ENCODE data around the gene SEC24B.

SEC24B gene

GRCh38 chr4:109465069-109465468 is 31.5 kb downstream of the SEC24B start:
- Histone ChIP-seq H3K4me3 (ENCODE audit: low read length) (no peak overlapping the region), H3K27ac (ENCODE audit: low read length) (no peak overlapping the region), H3K36me3 (ENCODE audit: insufficient read depth, low read depth, low read length) (peaks cover 50% of the 10 kb centered on the region), H3K4me1 (ENCODE audit: insufficient read depth, low read length) (peaks cover 7% of the 10 kb centered on the region; the same call in 1 of the 2 replicates), H3K9me3 (ENCODE audit: insufficient read depth, low read depth, low read length) (no peaks in the 10 kb centered on the region), H3K9ac (ENCODE audit: low read depth, low read length) (no peak overlapping the region), H3K27me3 (ENCODE audit: insufficient read depth, low read length) (no peaks in the 10 kb centered on the region)

- H3K4me1 ChIP-seq (ENCODE audit: insufficient read depth, low read length): 0 out of 2 replicates have a peak, but pooled peaks cover 4% of the 10 kb centered on the region
- H3K9me3 ChIP-seq (ENCODE audit: insufficient read depth, low read depth, low read length): no peaks in the 10 kb centered on the region
- no peaks in the 10 kb centered on the region for H3K27me3 ChIP-seq (ENCODE audit: insufficient read depth, low read length)
- H3K27ac ChIP-seq (ENCODE audit: low read length): no peak overlapping the region
- H3K36me3 ChIP-seq (ENCODE audit: insufficient read depth, low read depth, low read length): peaks cover 53% of the 10 kb centered on the region
- H3K4me3 ChIP-seq (ENCODE audit: low read length): no peak overlapping the region
- no peak overlapping the region for H3K9ac ChIP-seq (ENCODE audit: low read depth, low read length)
Observed at GRCh38 chr4:109469915-109470314, 36.3 kb downstream of the SEC24B start.

- no peak overlapping the region for H3K4me3 ChIP-seq (ENCODE audit: low read length)
- H3K27me3 ChIP-seq (ENCODE audit: insufficient read depth, low read length): no peaks in the 10 kb centered on the region
- H3K4me1 ChIP-seq (ENCODE audit: insufficient read depth, low read length): no peaks in the 10 kb centered on the region
- peaks cover 52% of the 10 kb centered on the region for H3K36me3 ChIP-seq (ENCODE audit: insufficient read depth, low read depth, low read length)
- H3K9me3 ChIP-seq (ENCODE audit: insufficient read depth, low read depth, low read length): no peaks in the 10 kb centered on the region
- H3K27ac ChIP-seq (ENCODE audit: low read length): no peak overlapping the region
- no peak overlapping the region for H3K9ac ChIP-seq (ENCODE audit: low read depth, low read length)
Observed at GRCh38 chr4:109472343-109472761, 38.7 kb downstream of the SEC24B start.

- Histone ChIP-seq H3K27me3 (ENCODE audit: insufficient read depth, low read length) (no peaks in the 10 kb centered on the region), H3K36me3 (ENCODE audit: insufficient read depth, low read depth, low read length) (peaks cover 41% of the 10 kb centered on the region), H3K4me3 (ENCODE audit: low read length) (no peak overlapping the region), H3K9ac (ENCODE audit: low read depth, low read length) (no peak overlapping the region), H3K4me1 (ENCODE audit: insufficient read depth, low read length) (no peaks in the 10 kb centered on the region), H3K9me3 (ENCODE audit: insufficient read depth, low read depth, low read length) (no peaks in the 10 kb centered on the region), H3K27ac (ENCODE audit: low read length) (no peak overlapping the region)
Observed at GRCh38 chr4:109473824-109474223, 40.2 kb downstream of the SEC24B start.

- no peak overlapping the region for H3K27ac ChIP-seq (ENCODE audit: low read length)
- no peaks in the 10 kb centered on the region for H3K9me3 ChIP-seq (ENCODE audit: insufficient read depth, low read depth, low read length)
- no peak overlapping the region for H3K4me3 ChIP-seq (ENCODE audit: low read length)
- no peaks in the 10 kb centered on the region for H3K4me1 ChIP-seq (ENCODE audit: insufficient read depth, low read length)
- H3K9ac ChIP-seq (ENCODE audit: low read depth, low read length): no peak overlapping the region
- peaks cover 22% of the 10 kb centered on the region for H3K36me3 ChIP-seq (ENCODE audit: insufficient read depth, low read depth, low read length)
- H3K27me3 ChIP-seq (ENCODE audit: insufficient read depth, low read length): no peaks in the 10 kb centered on the region
Observed at GRCh38 chr4:109486007-109486406, 52.4 kb downstream of the SEC24B start.

- Histone ChIP-seq H3K36me3 (ENCODE audit: insufficient read depth, low read depth, low read length) (peaks cover 46% of the 10 kb centered on the region), H3K4me3 (ENCODE audit: low read length) (no peak overlapping the region), H3K4me1 (ENCODE audit: insufficient read depth, low read length) (no peaks in the 10 kb centered on the region), H3K9me3 (ENCODE audit: insufficient read depth, low read depth, low read length) (no peaks in the 10 kb centered on the region), H3K9ac (ENCODE audit: low read depth, low read length) (no peak overlapping the region), H3K27me3 (ENCODE audit: insufficient read depth, low read length) (no peaks in the 10 kb centered on the region), H3K27ac (ENCODE audit: low read length) (no peak overlapping the region)
Observed at GRCh38 chr4:109494563-109494962, 60.9 kb downstream of the SEC24B start.

- no peaks in the 10 kb centered on the region for H3K4me1 ChIP-seq (ENCODE audit: insufficient read depth, low read length)
- no peaks in the 10 kb centered on the region for H3K9me3 ChIP-seq (ENCODE audit: insufficient read depth, low read depth, low read length)
- no peaks in the 10 kb centered on the region for H3K27me3 ChIP-seq (ENCODE audit: insufficient read depth, low read length)
- no peak overlapping the region for H3K4me3 ChIP-seq (ENCODE audit: low read length)
- H3K36me3 ChIP-seq (ENCODE audit: insufficient read depth, low read depth, low read length): peaks cover 52% of the 10 kb centered on the region
- no peak overlapping the region for H3K9ac ChIP-seq (ENCODE audit: low read depth, low read length)
- no peak overlapping the region for H3K27ac ChIP-seq (ENCODE audit: low read length)
Observed at GRCh38 chr4:109495514-109495913, 61.9 kb downstream of the SEC24B start.

- no peaks in the 10 kb centered on the region for H3K9me3 ChIP-seq (ENCODE audit: insufficient read depth, low read depth, low read length)
- H3K4me1 ChIP-seq (ENCODE audit: insufficient read depth, low read length): no peaks in the 10 kb centered on the region
- no peak overlapping the region for H3K4me3 ChIP-seq (ENCODE audit: low read length)
- H3K27me3 ChIP-seq (ENCODE audit: insufficient read depth, low read length): no peaks in the 10 kb centered on the region
- peaks cover 61% of the 10 kb centered on the region for H3K36me3 ChIP-seq (ENCODE audit: insufficient read depth, low read depth, low read length)
- H3K9ac ChIP-seq (ENCODE audit: low read depth, low read length): no peak overlapping the region
- no peak overlapping the region for H3K27ac ChIP-seq (ENCODE audit: low read length)
Observed at GRCh38 chr4:109496875-109497274, 63.3 kb downstream of the SEC24B start.

- no peak overlapping the region for H3K9ac ChIP-seq (ENCODE audit: low read depth, low read length)
- H3K36me3 ChIP-seq (ENCODE audit: insufficient read depth, low read depth, low read length): peaks cover 61% of the 10 kb centered on the region
- no peak overlapping the region for H3K27ac ChIP-seq (ENCODE audit: low read length)
- no peaks in the 10 kb centered on the region for H3K9me3 ChIP-seq (ENCODE audit: insufficient read depth, low read depth, low read length)
- no peaks in the 10 kb centered on the region for H3K27me3 ChIP-seq (ENCODE audit: insufficient read depth, low read length)
- H3K4me3 ChIP-seq (ENCODE audit: low read length): no peak overlapping the region
- H3K4me1 ChIP-seq (ENCODE audit: insufficient read depth, low read length): no peaks in the 10 kb centered on the region
Observed at GRCh38 chr4:109497511-109497910, 63.9 kb downstream of the SEC24B start.

- Histone ChIP-seq H3K4me3 (ENCODE audit: low read length) (no peak overlapping the region), H3K9ac (ENCODE audit: low read depth, low read length) (no peak overlapping the region), H3K27ac (ENCODE audit: low read length) (no peak overlapping the region), H3K4me1 (ENCODE audit: insufficient read depth, low read length) (no peaks in the 10 kb centered on the region), H3K36me3 (ENCODE audit: insufficient read depth, low read depth, low read length) (peaks cover 56% of the 10 kb centered on the region), H3K27me3 (ENCODE audit: insufficient read depth, low read length) (no peaks in the 10 kb centered on the region), H3K9me3 (ENCODE audit: insufficient read depth, low read depth, low read length) (no peaks in the 10 kb centered on the region)
Observed at GRCh38 chr4:109499513-109499912, 65.9 kb downstream of the SEC24B start.

- no peak overlapping the region for H3K27ac ChIP-seq (ENCODE audit: low read length)
- no peaks in the 10 kb centered on the region for H3K27me3 ChIP-seq (ENCODE audit: insufficient read depth, low read length)
- no peaks in the 10 kb centered on the region for H3K4me1 ChIP-seq (ENCODE audit: insufficient read depth, low read length)
- H3K9ac ChIP-seq (ENCODE audit: low read depth, low read length): no peak overlapping the region
- peaks cover 41% of the 10 kb centered on the region for H3K36me3 ChIP-seq (ENCODE audit: insufficient read depth, low read depth, low read length)
- H3K9me3 ChIP-seq (ENCODE audit: insufficient read depth, low read depth, low read length): no peaks in the 10 kb centered on the region
- no peak overlapping the region for H3K4me3 ChIP-seq (ENCODE audit: low read length)
Observed at GRCh38 chr4:109506890-109507289, 73.3 kb downstream of the SEC24B start.

- no peaks in the 10 kb centered on the region for H3K4me1 ChIP-seq (ENCODE audit: insufficient read depth, low read length)
- peaks cover 48% of the 10 kb centered on the region for H3K36me3 ChIP-seq (ENCODE audit: insufficient read depth, low read depth, low read length)
- H3K4me3 ChIP-seq (ENCODE audit: low read length): no peak overlapping the region
- H3K9me3 ChIP-seq (ENCODE audit: insufficient read depth, low read depth, low read length): no peaks in the 10 kb centered on the region
- H3K27ac ChIP-seq (ENCODE audit: low read length): no peak overlapping the region
- H3K27me3 ChIP-seq (ENCODE audit: insufficient read depth, low read length): no peaks in the 10 kb centered on the region
- H3K9ac ChIP-seq (ENCODE audit: low read depth, low read length): no peak overlapping the region
Observed at GRCh38 chr4:109510687-109511086, 77.1 kb downstream of the SEC24B start.

- no peaks in the 10 kb centered on the region for H3K27me3 ChIP-seq (ENCODE audit: insufficient read depth, low read length)
- H3K4me1 ChIP-seq (ENCODE audit: insufficient read depth, low read length): no peaks in the 10 kb centered on the region
- H3K27ac ChIP-seq (ENCODE audit: low read length): no peak overlapping the region
- H3K4me3 ChIP-seq (ENCODE audit: low read length): no peak overlapping the region
- H3K36me3 ChIP-seq (ENCODE audit: insufficient read depth, low read depth, low read length): peaks cover 53% of the 10 kb centered on the region
- no peaks in the 10 kb centered on the region for H3K9me3 ChIP-seq (ENCODE audit: insufficient read depth, low read depth, low read length)
- no peak overlapping the region for H3K9ac ChIP-seq (ENCODE audit: low read depth, low read length)
Observed at GRCh38 chr4:109511414-109511813, 77.8 kb downstream of the SEC24B start.
